ENCODE data around the gene FBXL7. TPM values are rescaled to one million over a fixed set of nuclear protein-coding genes. Genes with fewer than 3 reads are reported as not detected.

Gene FBXL7
- total RNA-seq, 2 experiments from 2014 or later = not detected

GRCh38 chr5:15526413-15526812 lies 26.4 kb downstream of the FBXL7 start:
- ATAC-seq (ENCODE audit: poor library complexity) (no peak), DNase-seq (no peak)
- no peak for TF ChIP-seq CTCF (IDR thresholded peaks at IDR 0.05)
- CTCF ChIA-PET = no interaction called here
- no peaks in the 10 kb centered on the region for H3K36me3 ChIP-seq (ENCODE audit: insufficient read depth, low read length)
- Mint-ChIP-seq H3K36me3 (ENCODE audit: low read depth) (no peaks in the 10 kb centered on the region), H3K4me3 (no peak overlapping the region), H3K4me1 (ENCODE audit: low read depth) (no peaks in the 10 kb centered on the region), H3K9me3 (peaks cover 7% of the 10 kb centered on the region), H3K27me3 (no peaks in the 10 kb centered on the region), H3K27ac (no peak overlapping the region)
- POLR2A ChIA-PET = no interaction called here
- H3K4me3 ChIP-seq (ENCODE audit: low read length) = no peak overlapping the region
- intact Hi-C loops (cut with DNase I, micrococcal nuclease) = no loop called here
- no peaks in the 10 kb centered on the region for H3K4me1 ChIP-seq (ENCODE audit: insufficient read depth, low read length)
- H3K9me3 ChIP-seq (ENCODE audit: control insufficient read depth in 1 of 2, insufficient read depth in 1 of 2, low read length in 2 of 2) = peaks cover 0 to 5% of the 10 kb centered on the region in 2 experiments
- H3K27ac ChIP-seq (ENCODE audit: low read depth in 1 of 2, low read length in 2 of 2) = no peak overlapping the region
- no peaks in the 10 kb centered on the region for H3K27me3 ChIP-seq (ENCODE audit: control insufficient read depth in 1 of 2, insufficient read depth in 2 of 2, low read length in 2 of 2)

GRCh38 chr5:15528476-15528875 lies 28.5 kb downstream of the FBXL7 start:
- DNase-seq (no peak), ATAC-seq (ENCODE audit: poor library complexity) (no peak)
- Mint-ChIP-seq H3K4me1 (ENCODE audit: low read depth) (no peaks in the 10 kb centered on the region), H3K27me3 (no peaks in the 10 kb centered on the region), H3K9me3 (peaks cover 18% of the 10 kb centered on the region), H3K36me3 (ENCODE audit: low read depth) (no peaks in the 10 kb centered on the region), H3K4me3 (no peak overlapping the region), H3K27ac (no peak overlapping the region)
- Histone ChIP-seq H3K27me3 (ENCODE audit: control insufficient read depth in 1 of 2, insufficient read depth in 2 of 2, low read length in 2 of 2) (no peaks in the 10 kb centered on the region), H3K9me3 (ENCODE audit: control insufficient read depth in 1 of 2, insufficient read depth in 1 of 2, low read length in 2 of 2) (peaks cover 0 to 5% of the 10 kb centered on the region in 2 experiments), H3K4me3 (ENCODE audit: low read length) (no peak overlapping the region), H3K36me3 (ENCODE audit: insufficient read depth, low read length) (no peaks in the 10 kb centered on the region), H3K27ac (ENCODE audit: low read depth in 1 of 2, low read length in 2 of 2) (no peak overlapping the region), H3K4me1 (ENCODE audit: insufficient read depth, low read length) (no peaks in the 10 kb centered on the region)
- POLR2A ChIA-PET = no interaction called here
- intact Hi-C loops (cut with DNase I, micrococcal nuclease) = no loop called here
- no peak for TF ChIP-seq CTCF (IDR thresholded peaks at IDR 0.05)
- CTCF ChIA-PET = no interaction called here

GRCh38 chr5:15529013-15529412 lies 29.0 kb downstream of the FBXL7 start:
- Mint-ChIP-seq H3K4me1 (ENCODE audit: low read depth) (no peaks in the 10 kb centered on the region), H3K4me3 (no peak overlapping the region), H3K27me3 (no peaks in the 10 kb centered on the region), H3K27ac (no peak overlapping the region), H3K9me3 (peaks cover 18% of the 10 kb centered on the region), H3K36me3 (ENCODE audit: low read depth) (no peaks in the 10 kb centered on the region)
- H3K27me3 ChIP-seq (ENCODE audit: control insufficient read depth in 1 of 2, insufficient read depth in 2 of 2, low read length in 2 of 2) = no peaks in the 10 kb centered on the region
- H3K4me1 ChIP-seq (ENCODE audit: insufficient read depth, low read length) = no peaks in the 10 kb centered on the region
- no peak overlapping the region for H3K27ac ChIP-seq (ENCODE audit: low read depth in 1 of 2, low read length in 2 of 2)
- POLR2A ChIA-PET = no interaction called here
- DNase-seq = no peak
- no peak overlapping the region for H3K4me3 ChIP-seq (ENCODE audit: low read length)
- ATAC-seq (ENCODE audit: poor library complexity) = no peak
- CTCF ChIA-PET = no interaction called here
- no peaks in the 10 kb centered on the region for H3K36me3 ChIP-seq (ENCODE audit: insufficient read depth, low read length)
- TF ChIP-seq CTCF (IDR thresholded peaks at IDR 0.05) = no peak
- intact Hi-C loops (cut with DNase I, micrococcal nuclease) = no loop called here
- peaks cover 0 to 5% of the 10 kb centered on the region in 2 experiments for H3K9me3 ChIP-seq (ENCODE audit: control insufficient read depth in 1 of 2, insufficient read depth in 1 of 2, low read length in 2 of 2)
